OCI-LY1 (cell line): ENCODE data around the gene AP1G2.

Source experiments
- H2AFZ ChIP-seq: fragments of 200-600 bp; sonication (generic), shearing (Covaris generic); 2 replicates; pipeline ENCODE4 v1.6.0; 2014; ENCODE audit warnings: antibody characterized with exemption, mild to moderate bottlenecking, low read length
- H3F3A ChIP-seq: fragments of 200-600 bp; sonication (generic), shearing (Covaris generic); 2 replicates; pipeline ENCODE4 v1.6.0; 2014; ENCODE audit warnings: mild to moderate bottlenecking, antibody characterized with exemption, low read length, moderate library complexity; ENCODE audit not compliant: insufficient read depth
- H3K27ac ChIP-seq: fragments of 200-600 bp; sonication (generic); 2 replicates; pipeline ENCODE4 v1.5.1; 2014; ENCODE audit warnings: low read length, mixed run types, mild to moderate bottlenecking, low read depth; ENCODE audit not compliant: poor library complexity, severe bottlenecking
- H3K27me3 ChIP-seq: fragments of 200-600 bp; sonication (generic); 2 replicates; pipeline ENCODE4 v1.6.0; 2014; ENCODE audit warnings: antibody characterized with exemption, mild to moderate bottlenecking, low read length, moderate library complexity; ENCODE audit not compliant: insufficient read depth
- H3K36me3 ChIP-seq: fragments of 200-600 bp; sonication (generic); 2 replicates; pipeline ENCODE4 v1.6.1; 2014; ENCODE audit warnings: mild to moderate bottlenecking, antibody characterized with exemption, low read length, moderate library complexity, mixed read lengths; ENCODE audit not compliant: insufficient read depth
- H3K4me1 ChIP-seq: fragments of 200-600 bp; sonication (generic); 2 replicates; pipeline ENCODE4 v1.5.1; 2014; ENCODE audit warnings: mild to moderate bottlenecking, low read length, moderate library complexity; ENCODE audit not compliant: insufficient read depth, severe bottlenecking
- H3K4me2 ChIP-seq: fragments of 200-600 bp; sonication (generic), shearing (Covaris generic); 2 replicates; pipeline ENCODE4 v1.6.1; 2014; ENCODE audit warnings: low read length
- H3K4me3 ChIP-seq: fragments of 200-600 bp; sonication (generic); 2 replicates; pipeline ENCODE4 v1.5.1; 2014; ENCODE audit warnings: low read length, low read depth, mild to moderate bottlenecking, mixed read lengths; ENCODE audit not compliant: poor library complexity, severe bottlenecking
- H3K79me2 ChIP-seq: fragments of 200-600 bp; shearing (Covaris generic); 2 replicates; pipeline ENCODE4 v1.6.1; 2016; ENCODE audit warnings: mixed run types, low read length, mixed read lengths; ENCODE audit not compliant: insufficient read depth
- H3K9ac ChIP-seq: fragments of 200-600 bp; sonication (generic), shearing (Covaris generic); 2 replicates; pipeline ENCODE4 v1.6.1; 2014; ENCODE audit warnings: mild to moderate bottlenecking, low read length, mixed read lengths
- H3K9me2 ChIP-seq: fragments of 200-600 bp; sonication (generic), shearing (Covaris generic); 2 replicates; pipeline ENCODE4 v1.6.1; 2014; ENCODE audit warnings: low read depth, mild to moderate bottlenecking, low read length, mixed read lengths
- H3K9me3 ChIP-seq: fragments of 200-600 bp; shearing (Covaris generic); 2 replicates; pipeline ENCODE4 v1.6.1; 2014; ENCODE audit warnings: low read length, mixed read lengths
- H4K20me1 ChIP-seq: fragments of 200-600 bp; sonication (generic), shearing (Covaris generic); 2 replicates; pipeline ENCODE4 v1.6.0; 2016; ENCODE audit warnings: mild to moderate bottlenecking, low read length; ENCODE audit not compliant: insufficient read depth
- EZH2 ChIP-seq: fragments of 200-600 bp; sonication (generic), shearing (Covaris generic); IDR thresholded peaks from 2 replicates; pipeline ENCODE4 v1.8.0; 2017; ENCODE audit warnings: borderline replicate concordance, mixed run types, mild to moderate bottlenecking, antibody characterized with exemption, low read length, moderate library complexity, mixed read lengths
- TF ChIP-seq, protein P1 (sequence below): fragments of 200-600 bp; sonication (generic), shearing (Covaris generic); IDR thresholded peaks from 2 replicates; pipeline ENCODE4 v1.5.1; 2017; ENCODE audit warnings: mild to moderate bottlenecking, antibody characterized with exemption, low read length, moderate library complexity, mixed read lengths

AP1G2 gene

DNA sequence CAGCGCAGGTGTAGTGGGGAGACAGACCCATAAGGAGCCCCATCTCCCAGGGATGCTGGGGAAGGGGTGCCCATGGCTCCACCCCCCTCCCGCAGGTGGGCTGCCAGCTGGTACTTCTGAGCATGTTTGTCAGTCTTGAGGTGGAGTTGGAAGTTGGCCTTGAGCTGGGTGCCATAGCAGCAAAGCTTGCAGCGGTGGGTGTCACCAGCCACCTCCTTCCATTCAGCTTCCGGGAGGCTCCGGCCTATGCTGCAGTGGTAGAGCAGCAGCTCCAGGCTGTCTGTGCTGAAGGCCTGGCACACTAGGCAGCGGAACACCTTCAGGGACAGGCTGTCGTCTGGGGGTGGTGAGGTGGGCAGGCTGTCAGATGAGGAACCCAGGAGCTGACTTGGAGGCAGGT lies 34.9 kb downstream of the AP1G2 start:
- Histone ChIP-seq H3K27me3 (no peaks in the 10 kb centered on the region), H3K4me3 (no peak overlapping the region), H3K79me2 (no peaks in the 10 kb centered on the region), H3F3A (no peaks in the 10 kb centered on the region), H3K27ac (no peak overlapping the region), H3K9me2 (no peaks in the 10 kb centered on the region), H3K4me1 (no peaks in the 10 kb centered on the region), H2AFZ (no peak overlapping the region), H3K9ac (no peak overlapping the region), H4K20me1 (no peaks in the 10 kb centered on the region), H3K9me3 (no peaks in the 10 kb centered on the region), H3K4me2 (no peak overlapping the region), H3K36me3 (no peaks in the 10 kb centered on the region)
- TF ChIP-seq, protein P1, sequence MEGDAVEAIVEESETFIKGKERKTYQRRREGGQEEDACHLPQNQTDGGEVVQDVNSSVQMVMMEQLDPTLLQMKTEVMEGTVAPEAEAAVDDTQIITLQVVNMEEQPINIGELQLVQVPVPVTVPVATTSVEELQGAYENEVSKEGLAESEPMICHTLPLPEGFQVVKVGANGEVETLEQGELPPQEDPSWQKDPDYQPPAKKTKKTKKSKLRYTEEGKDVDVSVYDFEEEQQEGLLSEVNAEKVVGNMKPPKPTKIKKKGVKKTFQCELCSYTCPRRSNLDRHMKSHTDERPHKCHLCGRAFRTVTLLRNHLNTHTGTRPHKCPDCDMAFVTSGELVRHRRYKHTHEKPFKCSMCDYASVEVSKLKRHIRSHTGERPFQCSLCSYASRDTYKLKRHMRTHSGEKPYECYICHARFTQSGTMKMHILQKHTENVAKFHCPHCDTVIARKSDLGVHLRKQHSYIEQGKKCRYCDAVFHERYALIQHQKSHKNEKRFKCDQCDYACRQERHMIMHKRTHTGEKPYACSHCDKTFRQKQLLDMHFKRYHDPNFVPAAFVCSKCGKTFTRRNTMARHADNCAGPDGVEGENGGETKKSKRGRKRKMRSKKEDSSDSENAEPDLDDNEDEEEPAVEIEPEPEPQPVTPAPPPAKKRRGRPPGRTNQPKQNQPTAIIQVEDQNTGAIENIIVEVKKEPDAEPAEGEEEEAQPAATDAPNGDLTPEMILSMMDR, result no peak
- no peak for TF ChIP-seq EZH2

DNA sequence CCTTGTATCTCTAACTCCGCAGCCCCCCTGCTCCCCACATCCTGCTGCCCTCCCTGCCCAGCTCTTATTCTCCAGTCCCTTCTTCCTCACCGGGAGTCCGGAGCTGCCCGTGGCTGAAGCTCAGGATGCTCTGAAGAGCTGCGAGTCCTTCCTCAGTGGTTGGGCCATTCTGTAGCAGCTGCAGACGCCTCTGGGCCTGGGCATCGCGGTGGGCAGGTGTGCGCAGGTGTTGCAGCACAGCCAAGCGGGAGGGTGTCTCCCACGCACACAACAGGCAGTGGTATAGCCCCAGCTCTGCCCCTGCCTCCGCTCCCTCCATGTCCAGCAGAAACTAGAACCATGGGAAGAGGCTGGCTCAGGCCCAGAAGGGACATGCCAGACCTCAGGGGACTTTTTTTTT lies 36.2 kb downstream of the AP1G2 start:
- Histone ChIP-seq H3F3A (no peaks in the 10 kb centered on the region), H3K4me2 (no peak overlapping the region), H3K9me2 (no peaks in the 10 kb centered on the region), H3K27ac (no peak overlapping the region), H3K9me3 (no peaks in the 10 kb centered on the region), H3K27me3 (no peaks in the 10 kb centered on the region), H3K4me3 (no peak overlapping the region), H2AFZ (no peak overlapping the region), H4K20me1 (no peaks in the 10 kb centered on the region), H3K36me3 (no peaks in the 10 kb centered on the region), H3K9ac (no peak overlapping the region), H3K4me1 (no peaks in the 10 kb centered on the region), H3K79me2 (no peaks in the 10 kb centered on the region)
- TF ChIP-seq, protein P1, result no peak
- no peak for TF ChIP-seq EZH2

DNA sequence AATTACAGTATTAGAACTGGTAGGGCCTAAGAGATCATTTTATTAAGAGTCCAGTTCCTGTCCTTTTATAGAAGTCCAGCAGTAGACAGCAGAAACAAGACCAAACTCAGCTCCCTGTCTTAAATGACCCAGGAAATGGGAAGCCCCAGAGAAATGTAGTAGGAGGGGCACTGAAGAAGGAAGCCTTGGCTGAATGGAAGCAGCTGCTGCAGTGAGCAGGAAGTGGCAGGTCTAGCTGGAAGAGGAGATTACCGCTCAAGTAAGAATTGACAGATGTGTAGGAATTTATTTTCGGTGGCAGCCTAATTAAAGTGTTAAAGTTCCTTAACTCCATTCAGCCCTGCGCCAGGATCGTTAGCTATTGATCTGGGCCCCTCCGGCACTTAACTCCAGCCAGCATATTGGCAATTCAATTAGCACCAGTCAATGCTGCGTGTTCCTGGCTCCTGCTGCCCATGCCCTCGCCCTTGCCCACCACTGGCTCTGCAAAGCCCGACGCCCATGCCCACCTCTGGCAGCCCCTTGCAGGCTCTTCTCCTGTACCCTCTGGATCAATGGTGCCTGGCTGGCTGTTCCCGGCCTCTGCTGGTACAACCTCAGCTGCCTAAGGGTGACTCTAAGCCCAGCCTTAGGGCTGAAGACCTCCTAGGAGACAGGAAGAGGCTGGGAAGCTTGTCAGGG lies 37.1 kb downstream of the AP1G2 start:
- Histone ChIP-seq H3K4me1 (no peaks in the 10 kb centered on the region), H3K9ac (no peak overlapping the region), H3K27me3 (no peaks in the 10 kb centered on the region), H3F3A (no peaks in the 10 kb centered on the region), H2AFZ (no peak overlapping the region), H3K79me2 (no peaks in the 10 kb centered on the region), H3K36me3 (no peaks in the 10 kb centered on the region), H3K4me3 (no peak overlapping the region), H3K9me3 (no peaks in the 10 kb centered on the region), H3K4me2 (no peak overlapping the region), H3K27ac (no peak overlapping the region), H4K20me1 (no peaks in the 10 kb centered on the region), H3K9me2 (no peaks in the 10 kb centered on the region)
- no peak for TF ChIP-seq EZH2
- TF ChIP-seq, protein P1, result no peak
